RCC 7860 (cell line): ENCODE data around the gene LIPH.
"Not testable (repeated sequence)": the region's sequence is repeated elsewhere in the genome, so short reads cannot be mapped to it uniquely, and the experiment has no call there.

Experiments
- DNase-seq: peaks from one replicate; pipeline ENCODE4 v3.0.0-alpha.2; 2015; ENCODE audit warnings: low spot score
- FAIRE-seq: peaks from 2 replicates; lab custom pipeline; 2012; peaks lifted over from hg19 to GRCh38; lab: Jason Lieb, UNC

LIPH gene

GRCh38 chr3:185490241-185490640 is 62.1 kb downstream of the LIPH start:
- DNase-seq (no peak), FAIRE-seq (no peak)

DNA sequence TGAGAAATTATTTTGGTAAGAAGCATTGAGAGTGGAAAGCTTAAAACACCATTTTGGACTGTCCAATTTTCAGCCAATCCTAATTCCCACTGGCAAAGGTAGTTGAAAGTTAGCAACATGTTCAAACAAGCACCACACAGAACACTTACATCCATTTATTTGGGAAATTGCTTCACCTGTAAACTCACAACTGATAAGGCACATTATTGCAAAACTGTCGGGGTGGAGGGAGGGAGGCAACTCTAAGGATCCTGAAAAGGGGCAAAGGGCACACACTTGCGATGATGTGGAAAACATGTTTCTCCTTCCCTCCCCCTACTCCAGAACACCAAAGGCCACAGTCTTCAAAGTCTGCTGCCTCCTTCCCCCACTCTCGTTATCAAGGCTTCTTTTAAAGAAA is 62.9 kb downstream of the LIPH start:
- DNase-seq = no peak
- no peak for FAIRE-seq

DNA sequence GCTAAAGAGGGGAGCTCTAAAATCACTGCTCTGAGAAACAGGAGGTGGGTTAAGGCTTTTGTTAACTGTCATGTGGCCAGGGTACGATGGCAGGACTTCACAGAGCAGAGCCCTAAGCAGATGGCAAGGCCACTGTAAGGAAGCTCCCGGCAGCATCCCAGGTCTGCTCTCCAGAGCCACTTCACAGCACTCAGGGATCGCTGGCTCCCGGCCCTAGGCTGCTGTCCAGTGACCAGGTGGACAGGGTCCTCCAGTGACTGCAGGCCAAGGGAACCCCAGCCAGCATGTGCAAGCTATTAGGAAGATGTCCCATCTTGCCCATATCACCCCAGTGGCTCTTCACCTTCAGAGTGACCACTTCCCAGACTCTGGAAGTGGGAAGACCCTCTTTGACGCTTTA is 63.9 kb downstream of the LIPH start:
- FAIRE-seq = no peak

GRCh38 chr3:185486394-185486793 is 66.0 kb downstream of the LIPH start:
- FAIRE-seq = no peak
- DNase-seq = no peak

More for the DNA sequence above, 63.9 kb downstream of the LIPH start:
- DNase-seq = no peak

GRCh38 chr3:185484296-185484695 is 68.1 kb downstream of the LIPH start:
- FAIRE-seq (no peak), DNase-seq (no peak)

DNA sequence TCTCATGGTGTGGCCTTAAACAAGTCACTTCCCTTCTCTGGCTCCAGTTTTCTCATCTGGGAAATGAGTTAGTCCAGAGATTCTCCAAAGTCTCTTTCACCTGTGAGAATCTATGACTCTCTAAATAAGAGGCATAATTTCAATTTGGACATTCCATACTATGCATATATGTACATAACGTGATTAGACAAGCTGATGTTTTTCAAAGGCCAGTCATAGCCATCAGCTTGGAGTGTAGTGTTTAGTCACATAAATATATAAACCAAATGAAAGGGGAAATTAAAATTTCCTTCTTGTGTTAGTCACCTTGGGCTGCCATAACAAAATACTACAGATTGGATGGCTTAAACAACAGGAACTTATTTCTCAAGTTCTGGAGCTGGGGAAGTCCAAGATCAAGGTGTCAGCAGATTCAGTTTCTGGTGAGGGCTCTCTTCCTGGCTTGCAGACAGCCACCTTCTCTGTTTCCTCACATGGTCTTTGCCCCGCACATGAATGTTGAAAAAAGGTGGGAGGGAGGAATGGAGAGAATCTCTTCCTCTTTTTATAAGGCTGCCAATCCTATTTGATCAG is 72.9 kb downstream of the LIPH start:
- no peak for DNase-seq
- FAIRE-seq = no peak

DNA sequence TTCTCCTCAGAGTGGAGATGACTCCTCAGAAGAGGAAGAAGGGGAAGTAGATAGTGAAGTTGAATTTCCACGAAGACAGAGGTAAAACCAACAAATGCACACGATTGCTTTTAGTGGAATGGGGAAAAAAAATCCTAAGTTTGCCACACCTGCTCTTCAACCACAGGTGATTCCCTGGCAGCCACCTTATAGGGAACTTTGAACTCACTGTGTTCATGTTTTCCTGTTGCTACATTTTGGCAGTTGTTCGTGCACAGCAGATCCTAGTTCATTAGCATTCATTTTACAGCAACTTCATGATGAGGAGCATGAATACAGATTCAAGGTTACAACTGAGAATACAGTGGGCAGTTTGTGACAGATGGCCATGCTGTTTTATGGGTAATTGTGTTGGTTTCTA is 75.1 kb downstream of the LIPH start:
- no peak for FAIRE-seq
- DNase-seq = no peak

- not testable (repeated sequence) for DNase-seq, FAIRE-seq
Observed at GRCh38 chr3:185474922-185475321, 77.5 kb downstream of the LIPH start.

- FAIRE-seq (no peak), DNase-seq (no peak)
Observed at GRCh38 chr3:185473290-185473815, 79.0 kb downstream of the LIPH start.

GRCh38 chr3:185470323-185470722 is 82.1 kb downstream of the LIPH start:
- FAIRE-seq = no peak
- no peak for DNase-seq

GRCh38 chr3:185469542-185469941 is 82.8 kb downstream of the LIPH start:
- DNase-seq (no peak), FAIRE-seq (no peak)

- DNase-seq, FAIRE-seq: not testable (repeated sequence)
Observed at GRCh38 chr3:185466123-185466522, 86.3 kb downstream of the LIPH start.

GRCh38 chr3:185465471-185465870 is 86.9 kb downstream of the LIPH start:
- no peak for FAIRE-seq
- DNase-seq = no peak

GRCh38 chr3:185460719-185461350 is 91.6 kb downstream of the LIPH start:
- DNase-seq (no peak), FAIRE-seq (peak; percentile 38)

DNA sequence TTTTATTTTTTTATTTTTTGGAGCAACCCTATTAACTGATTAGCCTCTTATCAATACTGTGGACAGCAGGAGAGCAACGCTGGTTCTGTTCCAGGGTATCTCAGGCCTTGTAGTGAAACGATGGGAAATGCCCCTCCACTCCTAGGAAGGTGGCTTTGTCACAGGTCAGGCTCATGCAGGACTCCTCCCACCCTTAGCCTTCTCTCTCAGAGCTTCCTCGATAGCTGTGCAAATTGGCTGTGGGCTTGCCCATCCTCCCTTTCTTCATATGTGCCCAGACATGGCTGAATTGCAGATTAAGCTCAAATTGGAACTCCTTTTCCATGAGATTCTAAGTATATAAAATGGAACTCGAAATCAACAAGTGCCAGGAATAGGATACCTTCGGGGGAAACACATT is 92.1 kb downstream of the LIPH start:
- FAIRE-seq (no peak), DNase-seq (no peak)

GRCh38 chr3:185457376-185457775 is 95.0 kb downstream of the LIPH start:
- FAIRE-seq (no peak), DNase-seq (no peak)
